HepG2 (cell line): Measurements from ENCODE around the gene STX1B.

ENCODE experiments used
- CTCF ChIP-seq: sonication (generic); formaldehyde crosslinking; IDR thresholded peaks from 2 replicates; pipeline ENCODE4 v1.5.0; 2020; ENCODE audit warnings: mild to moderate bottlenecking, missing genetic modification reagents, moderate library complexity
- ZNF614 ChIP-seq: IDR thresholded peaks from 2 replicates; pipeline ENCODE4 v1.6.1; 2018; ENCODE audit warnings: missing biosample characterization, missing genetic modification reagents, inconsistent platforms, borderline replicate concordance

GRCh38 chr16:30984669-30985400, 25.6 kb downstream of the STX1B start, which contains the start of gene HSD3B7:
- TF ChIP-seq ZNF614 (CRISPR knock-in tag) = peak; percentile 56; the same call in 1 of the 2 replicates
- TF ChIP-seq CTCF = peak; percentile 95
